Erythroblast (primary cell): ENCODE measurements around the gene E2F8.
"Not testable (repeated sequence)": the region's sequence is repeated elsewhere in the genome, so short reads cannot be mapped to it uniquely, and the experiment has no call there.

ENCODE experiments used
- GATA1 ChIP-seq: IDR thresholded peaks from 2 replicates; pipeline ENCODE4 v1.6.1; 2011; ENCODE audit warnings: low read depth, mild to moderate bottlenecking, control low read depth, low read length, moderate library complexity
- POLR2A ChIP-seq: IDR thresholded peaks from 2 replicates; pipeline ENCODE4 v1.6.1; 2011; ENCODE audit warnings: mild to moderate bottlenecking, low read length

DNA sequence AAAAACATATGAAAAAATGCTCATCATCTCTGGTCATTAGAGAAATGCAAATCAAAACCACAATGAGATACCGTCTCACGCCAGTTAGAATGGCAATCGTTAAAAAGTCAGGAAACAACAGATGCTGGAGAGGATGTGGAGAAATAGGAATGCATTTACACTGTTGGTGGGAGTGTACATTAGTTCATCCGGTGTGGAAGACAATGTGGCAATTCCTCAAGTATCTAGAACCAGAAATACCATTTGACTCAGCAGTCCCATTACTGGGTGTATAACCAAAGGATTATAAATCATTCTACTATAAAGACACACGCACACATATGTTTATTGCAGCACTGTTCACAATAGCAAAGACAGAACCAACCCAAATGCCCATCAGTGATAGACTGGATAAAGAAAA is 32.5 kb upstream of the E2F8 start:
- not testable (repeated sequence) for TF ChIP-seq POLR2A, GATA1
